HCT116 (cell line): Measurements from ENCODE around the gene PBXIP1. TPM values are rescaled to one million over a fixed set of nuclear protein-coding genes. Genes with fewer than 3 reads are reported as not detected.

Experiments
- ATAC-seq: fragments of 200-7000 bp; cut with Tn5 transposase; 2 replicates; pipeline ENCODE4 v1.9.1; 2020; ENCODE audit warnings: mild to moderate bottlenecking, moderate library complexity
- BruUV-seq: library from RNA; stranded (reverse); fragments of 400-500 nt; replicated peaks from 2 replicates; lab custom pipeline; 2021; lab: Mats Ljungman, UMichigan
- CTCF ChIA-PET: fragments of 300-600 bp; sonication (Branson Sonifier 250); formaldehyde crosslinking; loops from one replicate; lab custom pipeline; 2021; ENCODE audit warnings: antibody characterized with exemption; lab: Charles Lee
- POLR2A ChIA-PET: fragments of 300-600, 350-600 bp; sonication (Branson Sonifier 250); formaldehyde crosslinking; loops from one replicate; lab custom pipeline; 2021; ENCODE audit warnings: antibody characterized with exemption; lab: Charles Lee
- RAD21 ChIA-PET, 2 experiments: fragments of 300-600 bp; sonication (Branson Sonifier 250); formaldehyde crosslinking; loops; one replicate each; lab custom pipeline; 2023; ENCODE audit warnings: low total read pairs in 2 of 2; ENCODE audit not compliant: uncharacterized antibody in 2 of 2, unreplicated experiment in 2 of 2, low non-redundant PET in 1 of 2; lab: Charles Lee
- DNase-seq: peaks from one replicate; pipeline ENCODE4 v3.0.0-alpha.2; 2010; ENCODE audit warnings: low read depth, low spot score
- H2AFZ ChIP-seq: fragments of 200-600 bp; shearing (Covaris generic), sonication (generic); 2 replicates; pipeline ENCODE4 v1.6.1; 2017; ENCODE audit warnings: low read depth, mixed run types, mixed read lengths, antibody characterized with exemption, low read length; ENCODE audit not compliant: poor library complexity, severe bottlenecking
- H3K27ac ChIP-seq: 2 replicates; pipeline ENCODE4 v1.5.1; 2012; ENCODE audit warnings: low read depth, low read length
- H3K27me3 ChIP-seq: fragments of 200-600 bp; sonication (generic); 2 replicates; pipeline ENCODE4 v1.6.1; 2016; ENCODE audit warnings: mixed run types, low read length, mixed read lengths; ENCODE audit not compliant: insufficient read depth
- H3K36me3 ChIP-seq, 2 experiments: fragments of 200-500 bp in 1 of 2; fragments of 200-600 bp in 1 of 2; sonication (Bioruptor generic) in 1 of 2; sonication (generic) in 1 of 2; 2 replicates each; pipeline versions ENCODE4 v1.5.1 to v1.6.1; 2014 to 2016; ENCODE audit warnings: low read length in 2 of 2, inconsistent platforms in 1 of 2, mixed read lengths in 1 of 2, mixed run types in 1 of 2; ENCODE audit not compliant: insufficient read depth in 2 of 2, control insufficient read depth in 1 of 2
- H3K4me1 ChIP-seq, 2 experiments: fragments of 200-600 bp in 1 of 2; sonication (generic) in 1 of 2; 2 replicates each; pipeline versions ENCODE4 v1.5.1 to v1.6.1; 2012 to 2017; ENCODE audit warnings: low read length in 2 of 2, inconsistent platforms in 1 of 2, mild to moderate bottlenecking in 1 of 2, mixed read lengths in 1 of 2, mixed run types in 1 of 2, moderate library complexity in 1 of 2; ENCODE audit not compliant: insufficient read depth in 2 of 2, control insufficient read depth in 1 of 2
- H3K4me2 ChIP-seq: fragments of 200-600 bp; sonication (generic); 2 replicates; pipeline ENCODE4 v1.6.1; 2017; ENCODE audit warnings: mixed run types, low read length, mixed read lengths
- H3K4me3 ChIP-seq, 2 experiments: fragments of 200-600 bp in 1 of 2; sonication (generic) in 1 of 2; replicated peaks in 1 of 2; 2 replicates each; pipeline ENCODE4 v1.5.1; 2011 to 2016; ENCODE audit warnings: low read length in 2 of 2, control low read depth in 1 of 2, low read depth in 1 of 2, mild to moderate bottlenecking in 1 of 2, mixed read lengths in 1 of 2, mixed run types in 1 of 2
- H3K79me2 ChIP-seq: fragments of 200-600 bp; sonication (generic); 2 replicates; pipeline ENCODE4 v1.6.1; 2017; ENCODE audit warnings: mild to moderate bottlenecking, mixed run types, low read length, moderate library complexity, mixed read lengths; ENCODE audit not compliant: insufficient read depth
- H3K9ac ChIP-seq: fragments of 200-600 bp; sonication (generic); 2 replicates; pipeline ENCODE4 v1.6.1; 2016; ENCODE audit warnings: low read length, mixed read lengths
- H3K9me2 ChIP-seq: fragments of 200-600 bp; sonication (generic), shearing (Covaris generic); 2 replicates; pipeline ENCODE4 v1.6.1; 2017; ENCODE audit warnings: mixed run types, mild to moderate bottlenecking, moderate library complexity; ENCODE audit not compliant: insufficient read depth
- H3K9me3 ChIP-seq, 2 experiments: fragments of 200-500 bp in 1 of 2; fragments of 200-600 bp in 1 of 2; sonication (Bioruptor generic) in 1 of 2; sonication (generic) in 1 of 2; 2 replicates each; pipeline ENCODE4 v1.6.1; 2014 to 2017; ENCODE audit warnings: low read length in 2 of 2, mixed read lengths in 2 of 2, inconsistent platforms in 1 of 2, low read depth in 1 of 2, mild to moderate bottlenecking in 1 of 2, mixed run types in 1 of 2, moderate library complexity in 1 of 2; ENCODE audit not compliant: control insufficient read depth in 1 of 2, insufficient read depth in 1 of 2
- H4K20me1 ChIP-seq: fragments of 200-600 bp; sonication (generic), shearing (Covaris generic); 2 replicates; pipeline ENCODE4 v1.6.1; 2017; ENCODE audit warnings: mixed run types, mild to moderate bottlenecking, moderate library complexity; ENCODE audit not compliant: insufficient read depth
- CBX3 ChIP-seq: IDR thresholded peaks from 2 replicates; pipeline ENCODE4 v1.6.1; 2012; ENCODE audit warnings: low read depth
- EGR1 ChIP-seq: IDR thresholded peaks from 2 replicates; pipeline ENCODE4 v1.6.1; 2012; ENCODE audit warnings: low read depth
- ELF1 ChIP-seq: IDR thresholded peaks from 2 replicates; pipeline ENCODE4 v1.6.1; 2012; ENCODE audit warnings: low read depth, borderline replicate concordance
- EZH2 ChIP-seq: fragments of 200-600 bp; sonication (generic); IDR thresholded peaks from 2 replicates; pipeline ENCODE4 v1.6.1; 2017; ENCODE audit warnings: antibody characterized with exemption, mixed run types
- EZH2phosphoT487 ChIP-seq: fragments of 200-600 bp; IDR thresholded peaks from 2 replicates; pipeline ENCODE4 v1.6.1; 2018; ENCODE audit warnings: antibody characterized with exemption, borderline replicate concordance
- JUND ChIP-seq: IDR thresholded peaks from 2 replicates; pipeline ENCODE4 v1.6.1; 2012
- SIN3A ChIP-seq: IDR thresholded peaks from 2 replicates; pipeline ENCODE4 v1.6.1; 2012; ENCODE audit warnings: low read depth
- SP1 ChIP-seq: IDR thresholded peaks from 2 replicates; pipeline ENCODE4 v1.6.1; 2012; ENCODE audit warnings: low read depth
- YY1 ChIP-seq: IDR thresholded peaks from 2 replicates; pipeline ENCODE4 v1.6.1; 2011; ENCODE audit warnings: low read length, low read depth, moderate library complexity, mild to moderate bottlenecking; ENCODE audit not compliant: insufficient replicate concordance; ENCODE audit errors: extremely low read depth
- ZFX ChIP-seq: fragments of 450-650 bp; IDR thresholded peaks from 2 replicates; pipeline ENCODE4 v1.6.1; 2017
- ZNF274 ChIP-seq: fragments of 200-500 bp; sonication (Bioruptor generic); IDR thresholded peaks from 2 replicates; pipeline ENCODE4 v1.6.1; 2014; ENCODE audit warnings: mild to moderate bottlenecking, low read depth, low read length, inconsistent platforms
- intact Hi-C: fragments of 100-400 bp; cut with micrococcal nuclease; formaldehyde crosslinking; loops from 2 replicates; pipeline ENCODE4 v1.10.0; 2022
- total RNA-seq: library from RNA; stranded (reverse); gene quantifications from one replicate; pipeline ENCODE4 v1.2.1, GENCODE V29; 2021; ENCODE audit not compliant: unreplicated experiment
- TF ChIP-seq, protein P1 (sequence below): IDR thresholded peaks from 2 replicates; pipeline ENCODE4 v1.6.1; 2012

The PBXIP1 gene
- total RNA-seq, 1 experiment from 2014 or later, result 12.6 TPM

DNA sequence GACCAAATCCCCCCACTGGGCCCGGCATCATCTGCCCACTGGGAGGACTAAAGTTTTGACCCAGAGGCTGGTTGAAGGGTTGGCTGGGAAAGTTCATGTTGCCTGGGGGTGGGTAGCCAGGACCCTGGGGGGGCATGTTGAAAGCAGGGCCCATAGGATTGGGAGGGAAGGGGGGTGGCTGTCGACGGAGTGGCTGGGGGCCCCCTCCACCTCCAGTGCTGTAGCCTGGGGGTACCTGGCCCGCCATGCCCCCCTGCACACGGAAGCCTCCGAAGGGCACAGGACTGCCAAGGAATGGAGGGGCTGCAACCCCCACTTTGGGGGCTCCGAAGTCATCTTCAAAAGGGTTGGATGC lies 3.5 kb upstream of the PBXIP1 start:
- BruUV-seq, result no TSS peak
- DNase-seq (no peak), ATAC-seq (no peak)
- no peak overlapping the region for H3K4me3 ChIP-seq
- ChIA-PET CTCF (no interaction called here), RAD21 (no interaction called here), POLR2A (no interaction called here)
- H3K79me2 ChIP-seq, result peaks cover 19% of the 10 kb centered on the region
- intact Hi-C loops, result no loop called here
- H3K4me2 ChIP-seq, result no peak overlapping the region
- peaks cover 13 to 22% of the 10 kb centered on the region in 2 experiments; a peak in 2 of 4 replicates for H3K36me3 ChIP-seq
- H3K4me1 ChIP-seq, result peaks cover 27 to 57% of the 10 kb centered on the region in 2 experiments
- H3K9me2 ChIP-seq, result no peaks in the 10 kb centered on the region
- H3K9me3 ChIP-seq, result no peaks in the 10 kb centered on the region
- no peak overlapping the region for H2AFZ ChIP-seq
- H3K27ac ChIP-seq, result no peak overlapping the region
- TF ChIP-seq YY1, result no peak
- TF ChIP-seq JUND, result no peak
- TF ChIP-seq SP1, result no peak
- TF ChIP-seq, protein P1, sequence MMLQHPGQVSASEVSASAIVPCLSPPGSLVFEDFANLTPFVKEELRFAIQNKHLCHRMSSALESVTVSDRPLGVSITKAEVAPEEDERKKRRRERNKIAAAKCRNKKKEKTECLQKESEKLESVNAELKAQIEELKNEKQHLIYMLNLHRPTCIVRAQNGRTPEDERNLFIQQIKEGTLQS, result no peak
- no peak for TF ChIP-seq SIN3A
- TF ChIP-seq EGR1, result no peak
- TF ChIP-seq EZH2phosphoT487, result no peak
- no peak for TF ChIP-seq CBX3
- no peak for TF ChIP-seq ZFX
- no peak for TF ChIP-seq EZH2
- H4K20me1 ChIP-seq, result no peaks in the 10 kb centered on the region
- no peaks in the 10 kb centered on the region for H3K27me3 ChIP-seq
- H3K9ac ChIP-seq, result no peak overlapping the region

DNA sequence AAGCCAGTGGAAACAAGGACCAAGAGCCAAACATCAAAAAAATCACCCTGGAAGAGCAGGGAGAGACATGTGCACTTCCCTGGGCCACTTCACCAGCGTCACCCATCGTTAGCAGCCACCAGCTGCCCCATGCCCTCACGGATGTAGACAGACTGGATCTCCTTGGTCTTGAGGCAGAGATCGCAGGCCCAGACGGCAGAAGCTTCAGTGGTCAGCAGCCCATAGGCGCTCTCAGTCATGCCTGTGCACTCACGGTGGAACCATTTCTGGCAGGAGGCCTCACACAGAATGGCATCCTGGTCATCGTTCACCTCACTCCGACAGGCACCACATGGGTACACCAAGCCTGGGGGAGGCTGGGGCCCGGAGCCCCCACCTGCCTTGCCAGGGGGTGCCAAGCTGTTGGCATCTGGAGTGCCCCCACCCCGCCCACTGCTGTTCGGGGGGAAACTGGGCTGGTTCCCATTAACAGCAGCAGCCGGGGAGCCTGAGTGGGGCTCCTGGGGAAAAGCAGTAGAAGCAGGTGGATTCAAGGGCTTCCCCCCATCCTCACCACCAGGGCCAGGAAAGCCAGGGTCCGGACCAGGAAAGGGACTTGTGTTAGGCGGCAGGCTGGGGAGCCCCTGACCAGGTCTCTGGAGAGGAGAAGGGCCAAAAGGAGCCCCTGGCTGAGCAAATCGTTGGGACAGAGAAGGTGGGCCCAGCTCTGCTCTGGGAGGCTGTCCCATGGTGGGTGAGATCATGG lies 3.0 kb upstream of the PBXIP1 start:
- ATAC-seq (no peak), DNase-seq (no peak)
- H3K27me3 ChIP-seq, result no peaks in the 10 kb centered on the region
- H3K4me1 ChIP-seq, result peaks cover 27 to 57% of the 10 kb centered on the region in 2 experiments
- no peaks in the 10 kb centered on the region for H3K9me3 ChIP-seq
- POLR2A ChIA-PET, result no interaction called here
- intact Hi-C loops, result no loop called here
- H2AFZ ChIP-seq, result no peak overlapping the region
- no peaks in the 10 kb centered on the region for H3K9me2 ChIP-seq
- peaks cover 8 to 21% of the 10 kb centered on the region in 2 experiments; a peak in 2 of 4 replicates for H3K36me3 ChIP-seq
- CTCF ChIA-PET, result no interaction called here
- peaks cover 17% of the 10 kb centered on the region for H3K79me2 ChIP-seq
- H3K9ac ChIP-seq, result no peak overlapping the region
- RAD21 ChIA-PET, result interaction anchor here in 1 of 2 experiments (0.6 kb wide), 1 partner anchor 343 kb away, joined by 3 read pairs; no protein-coding TSS in a partner anchor
- no peak overlapping the region for H3K4me3 ChIP-seq
- TF ChIP-seq ZNF274, result no peak
- TF ChIP-seq, protein P1, result no peak
- no peak for TF ChIP-seq YY1
- TF ChIP-seq JUND, result no peak
- TF ChIP-seq ELF1, result no peak
- TF ChIP-seq SIN3A, result no peak
- TF ChIP-seq, all 23 proteins: peak for 0
- no TSS peak for BruUV-seq
- H3K4me2 ChIP-seq, result no peak overlapping the region
- no peaks in the 10 kb centered on the region for H4K20me1 ChIP-seq
- H3K27ac ChIP-seq, result no peak overlapping the region
